Endodermal cell (in vitro differentiated cells): ENCODE results near the gene AIF1L. TPM values are rescaled to one million over a fixed set of nuclear protein-coding genes. Genes with fewer than 3 reads are reported as not detected.

Experiments used
- DNase-seq: peaks from one replicate; pipeline ENCODE4 v3.0.0-alpha.2; 2017
- H3K27ac ChIP-seq: 2 replicates; pipeline ENCODE4 v1.5.1; 2013; ENCODE audit warnings: mild to moderate bottlenecking, low read depth, low read length, moderate library complexity
- H3K27me3 ChIP-seq: 2 replicates; pipeline ENCODE4 v1.6.1; 2013; ENCODE audit warnings: mild to moderate bottlenecking, low read length, moderate library complexity; ENCODE audit not compliant: insufficient read depth, control insufficient read depth, poor library complexity, severe bottlenecking
- H3K36me3 ChIP-seq: 2 replicates; pipeline ENCODE4 v1.7.0; 2013; ENCODE audit warnings: mild to moderate bottlenecking, low read length, moderate library complexity; ENCODE audit not compliant: control insufficient read depth, insufficient read depth
- H3K4me1 ChIP-seq: one replicate; pipeline ENCODE4 v1.7.0; 2013; ENCODE audit warnings: low read length; ENCODE audit not compliant: control insufficient read depth, insufficient read depth
- H3K4me3 ChIP-seq: 2 replicates; pipeline ENCODE4 v1.5.1; 2013; ENCODE audit warnings: mild to moderate bottlenecking, low read length, moderate library complexity
- H3K9ac ChIP-seq: 2 replicates; pipeline ENCODE4 v1.6.1; 2013; ENCODE audit warnings: mild to moderate bottlenecking, low read length, moderate library complexity; ENCODE audit not compliant: poor library complexity, severe bottlenecking; ENCODE audit errors: extremely low read depth
- H3K9me3 ChIP-seq: 2 replicates; pipeline ENCODE4 v1.6.1; 2013; ENCODE audit warnings: mild to moderate bottlenecking, low read length, moderate library complexity; ENCODE audit not compliant: control insufficient read depth
- H3K27ac Mint-ChIP-seq: 2 replicates; pipeline ENCODE4 v1.8.0; 2020; ENCODE audit warnings: mixed read lengths
- H3K27me3 Mint-ChIP-seq: 2 replicates; pipeline ENCODE4 v1.8.0; 2021; ENCODE audit warnings: mild to moderate bottlenecking, mixed read lengths; ENCODE audit not compliant: insufficient read depth
- H3K36me3 Mint-ChIP-seq: 2 replicates; pipeline ENCODE4 v1.8.0; 2020; ENCODE audit warnings: low read depth, mixed read lengths
- H3K4me1 Mint-ChIP-seq: 2 replicates; pipeline ENCODE4 v1.8.0; 2020; ENCODE audit warnings: mixed read lengths
- H3K4me3 Mint-ChIP-seq: 2 replicates; pipeline ENCODE4 v1.8.0; 2020; ENCODE audit warnings: mild to moderate bottlenecking, moderate library complexity, mixed read lengths
- H3K9me3 Mint-ChIP-seq: 2 replicates; pipeline ENCODE4 v1.8.0; 2020; ENCODE audit warnings: mild to moderate bottlenecking, mixed read lengths
- WGBS, 2 experiments: methylation state at CpG; one replicate each; pipeline versions ENCODE4 v1.1.5 to v1.1.7; 2013; ENCODE audit warnings: missing lambda C conversion rate in 2 of 2, mixed read lengths in 1 of 2; ENCODE audit not compliant: insufficient coverage in 1 of 2, insufficient read length in 1 of 2; 5-methylcytosine and 5-hydroxymethylcytosine counted together
- total RNA-seq, 2 donors: library from RNA; stranded (reverse); fragmentation: NEBNext Ultra II Directional in 1 of 2; extraction: Animal tissue kit (Norgen Biotek cat#: 25700) in 1 of 2; gene quantifications; 2 replicates in 1 of 2; 3 replicates in 1 of 2; pipeline ENCODE4 v1.2.1, GENCODE V29; 2021
- TF ChIP-seq, protein P1 (sequence below): fragments of 200-600 bp; sonication (generic); conservative IDR thresholded peaks from 2 replicates; pipeline ENCODE4 v1.5.0; 2021; ENCODE audit warnings: antibody characterized with exemption, mild to moderate bottlenecking

The AIF1L gene
- total RNA-seq, 2 donors from 2014 or later: 93.4 to 117 TPM

DNA sequence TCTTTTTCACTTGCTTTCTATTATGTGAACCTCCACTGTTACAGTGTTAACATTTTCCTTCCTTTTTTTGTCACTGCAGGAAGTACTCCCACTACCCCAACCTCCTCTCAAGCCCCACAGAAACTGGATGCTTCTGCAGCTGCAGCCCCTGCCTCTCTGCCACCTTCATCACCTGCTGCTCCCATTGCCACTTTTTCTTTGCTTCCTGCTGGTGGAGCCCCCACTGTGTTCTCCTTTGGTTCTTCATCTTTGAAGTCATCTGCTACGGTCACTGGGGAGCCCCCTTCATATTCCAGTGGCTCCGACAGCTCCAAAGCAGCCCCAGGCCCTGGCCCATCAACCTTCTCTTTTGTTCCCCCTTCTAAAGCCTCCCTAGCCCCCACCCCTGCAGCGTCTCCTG is 47.9 kb downstream of the AIF1L start:
- no peak for DNase-seq
- TF ChIP-seq, protein P1, sequence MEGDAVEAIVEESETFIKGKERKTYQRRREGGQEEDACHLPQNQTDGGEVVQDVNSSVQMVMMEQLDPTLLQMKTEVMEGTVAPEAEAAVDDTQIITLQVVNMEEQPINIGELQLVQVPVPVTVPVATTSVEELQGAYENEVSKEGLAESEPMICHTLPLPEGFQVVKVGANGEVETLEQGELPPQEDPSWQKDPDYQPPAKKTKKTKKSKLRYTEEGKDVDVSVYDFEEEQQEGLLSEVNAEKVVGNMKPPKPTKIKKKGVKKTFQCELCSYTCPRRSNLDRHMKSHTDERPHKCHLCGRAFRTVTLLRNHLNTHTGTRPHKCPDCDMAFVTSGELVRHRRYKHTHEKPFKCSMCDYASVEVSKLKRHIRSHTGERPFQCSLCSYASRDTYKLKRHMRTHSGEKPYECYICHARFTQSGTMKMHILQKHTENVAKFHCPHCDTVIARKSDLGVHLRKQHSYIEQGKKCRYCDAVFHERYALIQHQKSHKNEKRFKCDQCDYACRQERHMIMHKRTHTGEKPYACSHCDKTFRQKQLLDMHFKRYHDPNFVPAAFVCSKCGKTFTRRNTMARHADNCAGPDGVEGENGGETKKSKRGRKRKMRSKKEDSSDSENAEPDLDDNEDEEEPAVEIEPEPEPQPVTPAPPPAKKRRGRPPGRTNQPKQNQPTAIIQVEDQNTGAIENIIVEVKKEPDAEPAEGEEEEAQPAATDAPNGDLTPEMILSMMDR: no peak
- Mint-ChIP-seq H3K36me3 (peaks cover 71% of the 10 kb centered on the region), H3K27ac (peak overlapping the region; percentile 37), H3K27me3 (no peaks in the 10 kb centered on the region), H3K4me3 (no peak overlapping the region), H3K9me3 (no peaks in the 10 kb centered on the region), H3K4me1 (peaks cover 4% of the 10 kb centered on the region)
- Histone ChIP-seq H3K36me3 (peaks cover 92% of the 10 kb centered on the region), H3K9me3 (no peaks in the 10 kb centered on the region), H3K27me3 (no peaks in the 10 kb centered on the region), H3K4me1 (no peaks in the 10 kb centered on the region), H3K9ac (no peak overlapping the region), H3K27ac (no peak overlapping the region), H3K4me3 (no peak overlapping the region)
- 53 to 74% methylated on average over 3 of the region's 3 CpGs for WGBS, 2 experiments

DNA sequence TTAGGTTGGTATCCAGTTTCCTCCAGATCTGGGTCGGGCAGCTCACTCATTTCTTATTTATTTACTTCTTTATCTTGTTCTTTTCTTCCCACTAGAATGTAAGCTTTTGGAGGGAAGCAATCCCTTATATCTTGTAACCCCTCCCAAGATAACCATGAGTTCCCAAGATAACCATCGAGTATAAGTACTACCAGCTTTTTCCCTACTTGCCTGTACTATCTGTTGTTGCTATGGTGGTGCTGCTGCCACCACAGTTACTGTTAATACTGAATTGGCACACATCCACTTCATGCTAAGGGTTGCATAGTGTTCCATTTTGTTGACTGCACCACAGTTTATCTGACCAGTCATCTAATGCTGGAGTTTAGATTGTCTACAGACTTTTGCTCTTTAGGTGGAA is 48.9 kb downstream of the AIF1L start:
- no peak for DNase-seq
- Histone ChIP-seq H3K9me3 (no peaks in the 10 kb centered on the region), H3K36me3 (peaks cover 92% of the 10 kb centered on the region), H3K4me3 (no peak overlapping the region), H3K4me1 (no peaks in the 10 kb centered on the region), H3K9ac (no peak overlapping the region), H3K27me3 (no peaks in the 10 kb centered on the region), H3K27ac (no peak overlapping the region)
- H3K4me1 Mint-ChIP-seq: peaks cover 12% of the 10 kb centered on the region
- no peaks in the 10 kb centered on the region for H3K9me3 Mint-ChIP-seq
- peaks cover 76% of the 10 kb centered on the region for H3K36me3 Mint-ChIP-seq
- no peaks in the 10 kb centered on the region for H3K27me3 Mint-ChIP-seq
- WGBS, 2 experiments: 95% methylated on average over 2 of the region's 2 CpGs; no CpG with 5 or more reads in 1 of the 2 experiments
- H3K4me3 Mint-ChIP-seq: no peak overlapping the region
- no peak overlapping the region for H3K27ac Mint-ChIP-seq
- TF ChIP-seq, protein P1: no peak

DNA sequence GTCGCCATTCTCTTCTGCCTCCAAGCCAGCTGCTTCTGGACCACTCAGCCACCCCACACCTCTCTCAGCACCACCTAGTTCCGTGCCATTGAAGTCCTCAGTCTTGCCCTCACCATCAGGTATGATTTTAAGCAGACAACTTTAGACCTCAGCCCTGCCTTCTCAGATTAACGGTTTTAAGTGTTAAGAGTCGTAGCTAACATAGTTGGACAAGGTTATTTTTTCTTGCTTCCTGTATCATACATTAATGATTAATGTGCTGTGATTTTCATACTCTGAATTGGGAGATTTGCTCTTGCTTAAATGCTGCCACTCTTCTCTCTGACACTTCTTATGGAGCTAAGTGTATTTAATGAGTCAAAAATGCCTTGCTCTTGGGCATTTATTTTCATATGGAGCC is 49.9 kb downstream of the AIF1L start:
- Histone ChIP-seq H3K4me1 (no peaks in the 10 kb centered on the region), H3K36me3 (peaks cover 92% of the 10 kb centered on the region), H3K27ac (no peak overlapping the region), H3K27me3 (no peaks in the 10 kb centered on the region), H3K4me3 (no peak overlapping the region), H3K9me3 (no peaks in the 10 kb centered on the region), H3K9ac (no peak overlapping the region)
- WGBS, 2 experiments: 93 to 100% methylated on average over 2 to 4 of the region's 4 CpGs
- no peak for DNase-seq
- no peak overlapping the region for H3K4me3 Mint-ChIP-seq
- TF ChIP-seq, protein P1: no peak
- peaks cover 12% of the 10 kb centered on the region for H3K4me1 Mint-ChIP-seq
- H3K36me3 Mint-ChIP-seq: peaks cover 74% of the 10 kb centered on the region
- H3K9me3 Mint-ChIP-seq: no peaks in the 10 kb centered on the region
- H3K27ac Mint-ChIP-seq: peak overlapping the region; percentile 71
- no peaks in the 10 kb centered on the region for H3K27me3 Mint-ChIP-seq
